GM21529 (cell line): ENCODE data around the gene CAMTA2.
A peak's percentile ranks its signal among the peaks of the same experiment; 100 is the strongest.

Experiments used
- ATAC-seq: cut with Tn5 transposase; IDR thresholded peaks from one replicate; pipeline ENCODE4 v1.9.1; 2021; ENCODE audit not compliant: unreplicated experiment

Gene CAMTA2

GRCh38 chr17:4968486-4969046, 18.9 kb downstream of the CAMTA2 start:
- ATAC-seq, result no peak

GRCh38 chr17:4967539-4968485, 19.7 kb downstream of the CAMTA2 start, which contains the start of gene SPAG7:
SPAG7 (minus strand) TSS chr17:4967817; CDS start chr17:4967804, 13 bp downstream.
- peak; percentile 53 for ATAC-seq

GRCh38 chr17:4966844-4967538, 20.5 kb downstream of the CAMTA2 start:
- peak; percentile 80 for ATAC-seq

- no peak for ATAC-seq
These were observed 22.0 kb downstream of the CAMTA2 start for GRCh38 chr17:4965311-4965986.

GRCh38 chr17:4960279-4960922, 27.1 kb downstream of the CAMTA2 start:
- ATAC-seq, result no peak

GRCh38 chr17:4959261-4959965, 28.1 kb downstream of the CAMTA2 start:
- no peak for ATAC-seq

- ATAC-seq, result no peak
These were observed 29.4 kb downstream of the CAMTA2 start for GRCh38 chr17:4958102-4958501.

- ATAC-seq, result no peak
These were observed 30.9 kb downstream of the CAMTA2 start for GRCh38 chr17:4956493-4957061.

GRCh38 chr17:4955091-4955490, 32.4 kb downstream of the CAMTA2 start:
- no peak for ATAC-seq

- no peak for ATAC-seq
These were observed 34.0 kb downstream of the CAMTA2 start for GRCh38 chr17:4953451-4953961.

- no peak for ATAC-seq
These were observed 36.0 kb downstream of the CAMTA2 start for GRCh38 chr17:4951486-4951885.

- no peak for ATAC-seq
These were observed 36.7 kb downstream of the CAMTA2 start, which contains the start of gene ENO3 for GRCh38 chr17:4950746-4951204. ENO3 (plus strand) TSS chr17:4951119; CDS start chr17:4951830, 711 bp downstream.

- no peak for ATAC-seq
These were observed 37.3 kb downstream of the CAMTA2 start for GRCh38 chr17:4950075-4950745.

- no peak for ATAC-seq
These were observed 38.0 kb downstream of the CAMTA2 start for GRCh38 chr17:4949321-4950074.

GRCh38 chr17:4948931-4949320, 38.5 kb downstream of the CAMTA2 start:
- peak; percentile 30 for ATAC-seq

- ATAC-seq, result peak; percentile 28
These were observed 39.1 kb downstream of the CAMTA2 start, which contains the start of gene PFN1 for GRCh38 chr17:4948166-4948930. PFN1 (minus strand) TSS chr17:4948530; CDS start chr17:4948394, 136 bp downstream.
